Caki2 (cell line): Measurements from ENCODE around the gene CNGA3. TPM values are rescaled to one million over a fixed set of nuclear protein-coding genes. Genes with fewer than 3 reads are reported as not detected.
A peak's percentile ranks its signal among the peaks of the same experiment; 100 is the strongest.
"Not testable (repeated sequence)": the region's sequence is repeated elsewhere in the genome, so short reads cannot be mapped to it uniquely, and the experiment has no call there.

Experiments used
- DNase-seq: peaks from one replicate; pipeline ENCODE4 v3.0.0-alpha.2; 2015; ENCODE audit warnings: low read depth
- in situ Hi-C: cut with HindIII; loops from 2 replicates; pipeline ENCODE4 v1.10.0; 2016; ENCODE audit warnings: low sequenced_read_pairs, low pct_unique_long_range_greater_than_20kb, mixed read lengths
- total RNA-seq: library from RNA; depleted of rRNA; stranded (reverse); fragments of >200 nt; shearing (Covaris generic); gene quantifications from 2 replicates; pipeline ENCODE4 v1.2.3, GENCODE V29; 2014; ENCODE audit warnings: low replicate concordance

CNGA3 gene
- total RNA-seq, 1 experiment from 2014 or later: not detected

DNA sequence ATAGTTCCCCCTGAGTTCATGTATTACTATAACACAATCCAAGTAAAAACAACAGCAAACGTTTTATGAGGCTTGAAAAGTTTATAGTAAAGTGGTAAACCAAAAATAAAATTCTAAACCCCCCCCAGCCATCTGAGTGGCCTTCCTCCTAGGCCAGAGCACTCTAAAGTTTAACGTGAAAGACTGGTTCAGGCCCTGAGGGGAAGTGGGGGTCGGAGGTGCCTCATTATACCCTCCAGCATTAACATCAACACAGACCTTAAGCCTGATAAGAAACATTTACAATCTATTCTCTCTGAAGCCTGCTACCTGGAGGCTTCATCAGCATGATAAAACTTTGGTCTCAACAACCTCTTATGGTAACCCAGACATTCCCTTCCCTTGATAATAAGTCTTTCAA is 29.0 kb upstream of the CNGA3 start:
- in situ Hi-C loops: no loop called here
- no peak for DNase-seq

DNA sequence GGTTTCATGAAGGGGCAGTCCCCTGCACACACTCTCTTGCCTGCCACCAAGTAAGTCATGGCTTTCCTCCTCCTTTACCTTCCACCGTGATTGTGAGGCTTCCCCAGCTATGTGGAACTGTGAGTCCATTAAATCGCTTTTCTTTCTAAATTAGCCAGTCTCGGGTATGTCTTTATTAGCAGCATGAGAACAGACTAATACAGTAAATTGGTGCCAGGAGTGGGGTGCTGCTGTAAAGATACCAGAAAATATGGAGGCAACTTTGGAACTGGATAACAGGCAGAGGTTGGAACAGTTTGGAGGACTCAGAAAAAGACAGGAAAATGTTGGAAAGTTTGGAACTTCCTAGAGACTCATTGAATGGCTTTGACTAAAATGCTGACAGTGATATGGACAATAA is 26.1 kb upstream of the CNGA3 start:
- DNase-seq, in situ Hi-C loops: not testable (repeated sequence)

DNA sequence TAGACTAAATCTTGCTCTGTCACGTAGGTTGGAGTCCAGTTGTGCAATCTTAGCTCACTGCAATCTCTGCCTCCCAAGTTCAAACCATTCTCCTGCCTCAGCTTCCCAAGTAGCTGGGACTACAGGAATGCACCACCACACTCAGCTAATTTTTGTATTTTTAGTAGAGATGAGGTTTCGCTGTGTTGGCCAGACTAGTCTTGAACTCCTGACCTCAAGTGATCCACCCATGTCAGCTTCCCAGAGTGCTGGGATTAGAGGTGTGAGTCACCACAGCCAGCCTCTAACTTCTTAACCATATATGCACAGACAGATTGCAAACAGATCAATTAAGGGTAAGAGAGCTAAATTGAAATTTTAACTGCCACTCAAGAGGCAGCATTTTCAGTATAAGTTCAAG is 22.1 kb upstream of the CNGA3 start:
- DNase-seq: no peak
- in situ Hi-C loops: no loop called here

DNA sequence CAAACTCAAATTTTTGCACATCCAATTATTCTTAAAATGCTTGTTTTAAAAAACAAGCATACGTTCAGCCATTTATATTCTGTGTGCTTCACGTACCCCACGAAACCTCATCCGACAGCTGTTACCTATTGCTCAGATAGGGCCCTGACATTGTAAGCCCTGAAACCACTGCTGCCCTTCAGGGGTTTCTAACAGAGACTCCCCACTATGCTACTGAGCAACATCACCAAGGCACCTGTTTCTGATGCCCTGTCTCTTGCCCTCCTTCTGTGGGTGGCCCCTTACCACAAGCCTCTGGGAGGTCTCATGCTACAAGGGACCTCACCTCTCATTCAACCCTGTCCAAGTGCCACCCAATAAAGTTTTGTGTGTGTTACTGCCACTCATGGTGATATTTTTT is 18.5 kb upstream of the CNGA3 start:
- DNase-seq: no peak
- in situ Hi-C loops: no loop called here

DNA sequence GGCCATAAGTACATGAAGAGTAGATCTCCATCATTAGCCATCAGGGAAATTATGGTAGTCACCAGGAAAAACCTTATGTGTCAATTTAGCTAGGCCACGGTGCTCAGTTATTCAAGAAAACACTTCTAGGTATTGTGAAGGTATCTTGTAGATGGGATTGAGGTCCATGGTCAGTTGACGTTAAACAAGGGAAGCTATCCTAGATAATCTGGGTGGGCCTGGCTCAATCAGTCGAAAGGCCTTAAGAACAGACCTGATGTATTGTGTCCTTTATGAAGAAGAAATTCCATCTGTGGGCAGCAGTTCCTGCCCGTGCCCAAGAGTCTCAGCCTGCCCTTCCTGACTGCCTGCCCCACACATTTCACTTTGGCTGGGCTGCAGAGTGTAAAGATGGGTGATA is 16.7 kb upstream of the CNGA3 start:
- in situ Hi-C loops: no loop called here
- no peak for DNase-seq

DNA sequence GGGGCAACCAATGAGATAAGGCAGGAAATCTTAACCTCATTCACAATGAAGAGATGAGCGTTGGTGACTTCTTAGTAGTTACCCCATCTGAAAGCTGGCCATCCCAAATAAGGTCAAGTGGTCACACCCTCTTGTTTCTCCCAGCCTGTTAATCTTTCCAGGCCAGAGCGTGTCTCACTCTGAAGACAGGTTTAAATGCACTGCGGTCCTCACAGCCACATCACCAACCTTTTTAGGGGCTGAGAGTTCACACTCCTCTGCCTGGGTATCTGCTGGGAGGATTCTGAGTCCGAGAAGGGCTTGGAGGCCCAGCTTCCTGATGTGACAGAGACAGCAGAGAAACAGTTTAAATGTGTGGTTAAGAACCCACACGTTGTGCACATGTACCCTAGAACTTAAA is 13.3 kb upstream of the CNGA3 start:
- in situ Hi-C loops: no loop called here
- no peak for DNase-seq

DNA sequence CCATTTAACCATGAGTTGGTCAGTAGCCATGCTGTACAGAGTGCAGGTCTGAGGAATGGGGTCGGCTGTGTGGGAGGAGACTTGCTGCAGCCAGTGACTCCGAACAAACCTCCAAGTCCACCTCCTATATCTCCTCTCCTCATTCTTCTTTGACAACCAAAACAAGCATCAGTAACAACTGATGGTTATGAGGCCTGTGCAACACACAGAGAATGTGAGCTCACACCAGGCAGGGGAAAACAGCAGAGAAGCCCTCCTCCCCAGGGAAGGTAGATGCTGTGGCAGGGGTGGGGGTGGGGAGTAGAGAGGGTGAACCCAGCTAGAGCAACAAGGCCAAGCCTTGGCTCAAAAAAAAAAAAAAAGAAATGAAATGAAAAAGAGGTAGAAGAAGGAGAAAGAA is 12.3 kb upstream of the CNGA3 start:
- no peak for DNase-seq

DNA sequence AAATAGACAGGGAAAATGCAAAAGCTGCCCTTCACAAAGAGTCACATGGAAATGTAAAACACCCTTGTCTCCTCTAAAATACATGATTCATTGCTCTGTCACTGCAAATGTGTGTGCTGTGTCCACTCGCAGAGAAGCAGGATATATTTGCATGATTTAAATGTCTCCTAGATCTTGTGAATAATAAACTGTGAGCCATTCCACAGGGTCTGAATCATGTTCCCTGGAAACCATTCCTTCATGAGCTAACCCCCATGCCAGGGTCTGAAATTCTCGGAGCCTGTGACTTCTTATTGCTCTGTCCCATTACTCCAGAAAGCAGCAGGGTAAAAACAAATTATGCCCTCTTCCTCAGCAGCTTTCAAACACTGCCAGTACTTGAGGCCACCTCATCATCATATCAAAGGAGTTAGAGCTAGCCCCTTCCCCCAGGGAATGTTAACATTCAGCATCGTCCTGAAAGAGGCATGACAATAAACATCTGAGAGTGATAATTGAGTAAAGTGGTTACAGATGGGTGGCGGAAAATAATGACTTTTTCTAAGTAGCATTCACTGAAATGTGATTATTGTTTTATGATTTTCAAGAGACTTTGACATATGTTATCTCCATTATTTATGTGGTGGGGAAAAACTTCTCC is 11.7 kb upstream of the CNGA3 start:
- peak; percentile 69 for DNase-seq
- in situ Hi-C loops: no loop called here

More for the DNA sequence above, 12.3 kb upstream of the CNGA3 start:
- in situ Hi-C loops: no loop called here

DNA sequence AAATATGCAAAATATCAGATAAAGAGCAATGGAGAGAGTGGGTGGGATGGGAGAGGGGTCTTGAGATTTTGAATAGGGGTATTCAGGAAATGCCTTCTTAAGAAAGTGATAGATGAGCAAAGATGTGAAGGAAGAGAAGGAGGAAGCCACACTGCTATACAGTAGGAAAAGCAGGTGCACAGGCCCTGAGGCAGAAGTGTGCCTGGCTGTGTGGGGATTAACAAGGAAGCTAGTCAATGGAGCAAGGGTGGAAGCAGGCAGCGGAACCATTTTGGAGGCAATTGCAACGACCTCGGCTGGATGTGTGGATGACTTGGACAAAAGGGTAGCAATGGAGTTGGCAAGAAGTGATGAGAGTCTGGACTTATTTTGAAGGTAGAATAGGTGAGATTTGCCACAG is 11.0 kb upstream of the CNGA3 start:
- in situ Hi-C loops: no loop called here
- DNase-seq: no peak

DNA sequence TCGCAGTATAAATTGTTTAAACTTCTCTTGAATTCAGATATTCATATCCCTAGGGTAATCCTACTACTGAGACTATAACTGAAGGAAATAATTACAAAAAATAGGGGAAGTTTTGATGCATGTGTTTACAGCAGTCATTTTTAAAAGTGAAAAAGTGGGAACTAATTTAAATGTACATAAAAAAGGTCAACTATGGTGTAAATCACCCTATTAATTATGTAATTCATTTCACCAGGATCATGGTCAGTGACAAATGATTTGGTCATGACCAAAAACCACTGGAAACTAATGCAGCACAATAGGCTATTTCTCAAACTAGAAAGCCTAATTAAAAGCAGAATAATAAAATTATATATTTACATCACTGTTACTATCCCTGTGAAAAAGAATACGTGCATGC is 5.0 kb upstream of the CNGA3 start:
- in situ Hi-C loops: no loop called here

DNA sequence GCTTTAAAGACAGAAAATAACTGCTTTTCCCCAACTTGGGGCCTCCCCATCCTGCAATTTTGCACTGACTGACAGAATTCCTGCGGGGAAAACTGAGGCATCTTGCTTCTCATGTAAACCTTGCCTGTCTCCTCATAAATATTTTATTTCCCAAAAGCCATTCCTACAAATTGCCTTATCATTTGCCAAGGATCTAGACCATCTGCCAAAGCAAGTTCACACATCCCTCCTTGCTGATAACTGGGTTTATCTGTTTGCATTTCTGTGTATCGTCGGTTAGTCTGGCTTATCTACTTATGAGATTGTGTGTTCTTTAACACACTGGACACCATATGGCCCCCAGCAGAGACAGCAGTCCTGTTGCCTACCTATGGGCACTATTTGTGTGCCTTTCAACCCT is 3.0 kb upstream of the CNGA3 start:
- no peak for DNase-seq
- in situ Hi-C loops: no loop called here

More for the DNA sequence above, 5.0 kb upstream of the CNGA3 start:
- no peak for DNase-seq

DNA sequence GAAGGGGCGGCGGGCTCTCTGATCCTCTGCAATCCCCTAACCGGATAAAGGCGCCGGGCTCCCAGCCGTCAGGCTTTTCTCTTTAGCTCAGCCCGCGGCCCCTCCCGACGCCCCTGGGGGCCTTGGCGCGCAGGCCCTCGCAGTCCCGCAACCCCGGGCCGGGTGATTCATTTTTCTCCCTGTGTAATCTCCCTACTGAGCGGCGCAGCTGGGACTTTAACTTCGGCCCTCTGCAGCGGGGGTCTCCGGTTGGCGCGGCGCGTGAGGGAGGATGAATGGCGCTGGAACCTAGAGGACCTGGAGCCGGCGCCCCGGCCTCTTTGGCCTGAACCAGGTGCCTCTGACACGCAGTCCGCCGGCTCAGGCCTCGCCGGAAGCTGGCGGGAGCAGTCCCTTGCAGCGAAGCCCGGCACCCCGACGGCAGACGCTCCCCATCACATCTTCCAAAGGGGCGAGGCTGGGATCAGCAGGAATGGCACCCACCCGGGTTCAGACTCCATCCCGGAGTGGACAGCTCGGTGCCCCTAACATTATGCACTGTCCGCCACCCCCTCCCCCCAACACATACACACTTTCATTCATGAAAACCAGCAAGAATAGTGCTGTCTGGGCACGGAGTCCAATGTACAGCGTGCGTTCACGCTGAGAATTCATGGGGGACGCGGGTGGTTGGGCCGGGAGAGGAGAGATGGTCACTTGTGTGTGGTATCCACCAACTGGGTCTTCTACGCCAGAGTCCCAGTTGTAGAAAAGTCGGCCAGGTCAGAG is 1.2 kb downstream of the CNGA3 start:
- in situ Hi-C loops: no loop called here
- DNase-seq: no peak

DNA sequence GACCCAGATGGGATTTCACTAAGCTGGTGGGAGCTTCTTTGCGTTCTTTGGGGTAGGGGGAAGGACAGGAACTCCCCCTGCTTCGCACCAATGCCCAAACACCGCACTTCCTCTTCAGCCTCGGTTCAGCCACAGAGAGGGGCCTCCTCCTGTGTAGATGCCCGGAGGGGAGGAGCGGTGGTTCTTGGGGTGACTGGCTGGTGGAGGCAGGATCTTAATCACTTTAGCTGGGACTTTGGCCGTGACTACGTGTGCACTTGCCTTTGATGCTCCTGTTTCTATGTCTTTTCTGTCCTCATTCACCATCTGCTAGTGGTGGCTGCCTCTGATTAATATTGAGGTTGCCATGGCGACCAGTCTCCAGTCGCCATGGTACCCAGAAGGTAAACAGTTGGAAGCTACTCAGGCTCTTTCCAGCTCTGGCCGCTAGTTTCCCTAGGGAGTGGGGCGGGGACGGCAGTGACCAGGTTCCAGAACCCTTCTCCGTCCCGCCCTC is 1.9 kb downstream of the CNGA3 start:
- no peak for DNase-seq
- in situ Hi-C loops: no loop called here

DNA sequence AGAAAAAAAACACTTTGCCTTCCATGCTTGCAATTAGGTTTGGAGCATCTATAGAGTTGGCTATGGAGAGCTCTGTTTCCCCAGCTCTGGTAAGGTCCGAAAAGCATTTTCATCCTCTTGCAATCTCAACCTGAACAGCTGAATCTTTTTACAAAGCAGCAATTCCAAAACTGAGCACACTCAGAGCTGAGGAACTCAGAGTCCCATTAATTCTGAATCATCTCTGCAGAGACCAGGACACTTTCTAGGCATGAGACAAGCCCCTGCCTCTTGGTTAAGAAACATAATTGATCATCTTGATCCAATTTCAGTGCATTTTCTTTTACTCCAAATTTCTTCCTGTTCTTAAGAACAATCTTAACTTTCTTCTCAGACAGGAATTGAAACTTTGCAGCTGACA is 4.2 kb downstream of the CNGA3 start:
- DNase-seq: no peak
- in situ Hi-C loops: no loop called here

DNA sequence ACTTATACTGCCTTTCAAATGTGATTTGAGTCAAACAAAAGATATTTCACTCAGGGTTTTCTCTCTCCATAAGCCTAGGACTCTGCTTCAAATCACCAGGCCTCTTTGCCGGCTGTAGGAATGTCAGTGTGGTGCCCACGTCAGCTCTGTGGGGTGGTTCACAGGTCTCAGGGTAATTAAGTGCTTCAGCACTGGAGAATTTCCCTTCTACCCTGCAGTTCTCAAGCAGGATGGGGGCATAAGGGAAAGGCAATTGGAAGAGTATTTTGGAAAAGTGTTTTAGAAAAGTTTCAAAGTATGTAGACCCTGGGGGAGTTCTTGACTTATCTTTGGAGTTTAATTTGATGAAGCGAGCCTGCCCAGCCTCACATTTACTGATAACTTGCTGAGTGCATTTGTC is 9.6 kb downstream of the CNGA3 start:
- DNase-seq: no peak

DNA sequence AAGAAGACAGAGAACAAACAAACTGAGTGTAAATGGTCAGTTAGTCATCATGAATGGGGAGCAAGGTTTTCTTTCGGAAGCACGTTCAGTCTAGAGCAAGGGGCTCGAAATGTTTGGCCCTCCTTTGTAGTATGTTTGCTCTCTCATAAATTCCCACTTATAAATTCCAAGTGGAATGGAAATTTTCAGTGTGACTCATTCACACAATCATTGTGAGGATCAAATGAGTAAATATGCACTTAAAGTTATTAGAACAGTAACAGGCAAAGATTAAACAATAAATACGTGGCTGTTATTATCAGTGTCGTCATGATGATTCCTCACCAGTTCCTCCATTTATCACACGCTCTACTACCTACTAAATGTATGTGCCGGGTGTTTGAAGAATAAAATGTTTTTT is 10.5 kb downstream of the CNGA3 start:
- in situ Hi-C loops: no loop called here
- no peak for DNase-seq

More for the DNA sequence above, 9.6 kb downstream of the CNGA3 start:
- in situ Hi-C loops: no loop called here

DNA sequence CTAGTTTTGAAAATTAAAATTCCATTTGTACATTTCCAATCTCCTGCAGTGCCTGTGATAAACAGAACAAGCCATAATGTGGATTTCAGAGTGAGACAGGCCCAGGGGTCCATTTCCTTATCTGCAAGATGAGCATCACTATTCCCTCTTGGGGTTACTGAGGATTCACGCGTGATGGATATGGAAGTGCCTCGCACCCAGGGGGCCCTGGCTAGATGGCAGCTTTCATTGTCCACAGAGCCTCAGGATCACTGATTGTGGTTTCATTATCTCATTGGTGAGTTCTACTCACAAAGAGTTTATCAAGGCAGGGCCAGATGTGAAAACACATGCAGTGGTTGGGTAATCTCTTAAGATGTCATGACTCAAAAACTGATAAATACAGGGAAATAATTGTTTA is 11.6 kb downstream of the CNGA3 start:
- in situ Hi-C loops: no loop called here
- no peak for DNase-seq

DNA sequence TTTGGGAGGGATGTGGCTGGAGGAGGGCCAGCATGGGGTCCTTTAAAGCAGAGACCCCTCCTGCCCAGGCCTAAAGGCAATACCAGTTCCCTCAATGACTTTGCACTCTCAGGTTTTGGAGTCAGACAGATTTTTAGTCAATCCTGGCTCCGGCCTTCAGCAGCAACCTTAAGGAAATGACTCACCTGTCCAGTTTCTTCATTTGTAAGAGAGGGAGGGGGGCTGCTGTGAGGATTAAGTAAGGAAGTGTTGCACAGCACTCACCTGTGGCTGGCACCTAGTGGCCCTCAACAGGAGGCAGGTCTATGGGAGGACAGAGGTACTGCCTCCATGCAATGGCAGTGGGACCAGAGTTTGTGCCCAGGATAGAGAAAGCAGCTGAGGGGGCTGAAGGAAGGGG is 13.7 kb downstream of the CNGA3 start:
- in situ Hi-C loops: no loop called here
- DNase-seq: no peak

DNA sequence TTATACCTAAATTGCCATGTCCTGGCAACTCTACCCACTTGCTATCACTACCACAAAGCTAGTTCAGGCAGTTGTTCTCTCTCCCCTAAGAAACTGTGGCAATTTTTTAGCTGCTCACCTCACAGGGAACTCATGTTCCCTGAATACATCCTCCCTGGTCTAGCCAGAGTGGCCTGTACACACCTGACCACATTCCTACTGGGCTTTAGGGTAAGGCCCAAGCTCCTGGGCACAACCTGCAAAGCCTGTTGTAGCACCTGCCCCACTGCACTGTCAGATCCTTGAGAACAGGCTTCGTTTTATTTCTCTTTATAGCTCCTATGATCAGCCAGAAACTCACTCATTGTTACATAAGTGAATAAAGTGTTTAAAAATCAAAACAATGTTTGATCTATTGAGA is 21.5 kb downstream of the CNGA3 start:
- in situ Hi-C loops: no loop called here
- no peak for DNase-seq

DNA sequence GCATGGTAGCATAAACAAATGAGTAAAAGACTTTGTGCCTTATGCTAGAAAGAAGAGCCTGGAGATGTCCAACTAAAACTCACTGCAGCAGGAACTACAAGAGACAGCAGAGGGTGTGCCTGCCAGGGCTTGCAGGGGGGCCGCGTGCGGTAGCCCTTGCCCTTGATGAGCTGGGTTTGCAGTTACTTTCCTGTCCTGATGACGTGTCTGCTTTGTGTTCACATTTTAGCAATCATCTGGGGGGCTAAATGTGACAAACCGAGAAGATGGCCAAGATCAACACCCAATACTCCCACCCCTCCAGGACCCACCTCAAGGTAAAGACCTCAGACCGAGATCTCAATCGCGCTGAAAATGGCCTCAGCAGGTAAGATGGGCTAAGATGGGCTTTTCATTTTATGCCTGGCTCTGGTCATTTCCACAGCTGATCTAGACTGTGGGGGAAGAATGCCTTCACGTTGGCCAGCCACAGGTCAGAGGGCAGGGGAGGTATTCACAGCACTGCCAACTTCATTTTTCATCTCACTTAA is 23.5 kb downstream of the CNGA3 start:
- no peak for DNase-seq
- in situ Hi-C loops: no loop called here
